Kidney (tissue), 14 donors: ENCODE measurements around the gene CD96. TPM values are rescaled to one million over a fixed set of nuclear protein-coding genes. Genes with fewer than 3 reads are reported as not detected.
"Not testable (repeated sequence)": the region's sequence is repeated elsewhere in the genome, so short reads cannot be mapped to it uniquely, and the experiment has no call there.

Experiments used
- DNase-seq, 5 donors: peaks; one replicate each; pipeline ENCODE4 v3.0.0-alpha.2; 2013 to 2020
- FAIRE-seq: peaks from 2 replicates; lab custom pipeline; 2012; peaks lifted over from hg19 to GRCh38; lab: Jason Lieb, UNC
- H3K27ac ChIP-seq, 2 donors: one replicate each; pipeline ENCODE4 v1.7.0; 2013; ENCODE audit warnings: low read depth in 2 of 2, low read length in 2 of 2, inconsistent platforms in 1 of 2
- H3K27me3 ChIP-seq: one replicate; pipeline ENCODE4 v1.7.1; 2013; ENCODE audit warnings: low read length, inconsistent platforms; ENCODE audit not compliant: control insufficient read depth, insufficient read depth
- H3K36me3 ChIP-seq, 3 donors: one replicate each; pipeline versions ENCODE4 v1.7.0 to v1.7.1; 2013; ENCODE audit warnings: low read length in 3 of 3, control low read depth in 1 of 3, inconsistent platforms in 1 of 3; ENCODE audit not compliant: insufficient read depth in 3 of 3, control insufficient read depth in 2 of 3
- H3K4me1 ChIP-seq, 3 donors: one replicate each; pipeline versions ENCODE4 v1.7.0 to v1.7.1; 2013; ENCODE audit warnings: low read length in 3 of 3, inconsistent platforms in 1 of 3, low read depth in 1 of 3; ENCODE audit not compliant: control insufficient read depth in 2 of 3, insufficient read depth in 2 of 3
- H3K4me3 ChIP-seq, 3 donors: one replicate each; pipeline versions ENCODE4 v1.7.0 to v1.8.1; 2013; ENCODE audit warnings: low read length in 3 of 3, control low read depth in 1 of 3, inconsistent platforms in 1 of 3
- H3K9ac ChIP-seq, 3 donors: one replicate each; pipeline versions ENCODE4 v1.7.0 to v1.7.1; 2013; ENCODE audit warnings: low read length in 3 of 3, control low read depth in 1 of 3, inconsistent platforms in 1 of 3
- H3K9me3 ChIP-seq, 3 donors: one replicate each; pipeline versions ENCODE4 v1.7.0 to v1.7.1; 2013; ENCODE audit warnings: low read length in 3 of 3, control low read depth in 1 of 3, inconsistent platforms in 1 of 3; ENCODE audit not compliant: control insufficient read depth in 2 of 3, insufficient read depth in 1 of 3
- CTCF ChIP-seq: IDR thresholded peaks from 3 replicates; pipeline ENCODE4 v1.5.1; 2012; ENCODE audit warnings: mild to moderate bottlenecking, moderate library complexity, borderline replicate concordance; ENCODE audit not compliant: insufficient read depth; ENCODE audit errors: extremely low read depth
- intact Hi-C: fragments of 100-400 bp; cut with DNase I; formaldehyde crosslinking; loops from one replicate; pipeline ENCODE4 v1.11.1; 2022
- polyA plus RNA-seq: library from polyadenylated mRNA; stranded (reverse); fragments of 350-450 nt; fragmentation: Illumina TruSeq; extraction: RNeasy Lipid Tissue Mini Kit (QIAGEN cat#74804); gene quantifications from one replicate; pipeline ENCODE4 v1.2.3, GENCODE V29; 2014; ENCODE audit warnings: low read depth, low replicate concordance; ENCODE audit not compliant: insufficient read depth
- total RNA-seq: library from RNA; stranded (reverse); fragmentation: NEBNext Ultra II Directional; extraction: Animal tissue kit (Norgen Biotek cat#: 25700); gene quantifications from one replicate; pipeline ENCODE4 v1.2.1, GENCODE V29; 2021
- donor health status: control.
- donor health status: control.
- donor health status: control.
- donor health status: control.
- donor health status: control.
- donor health status: DM: yes; HTN: yes; CAD: no.
- donor health status: Normal renal cell carcinoma (clear cell type).

CD96 gene
- total and polyA plus RNA-seq, 2 donors from 2014 or later: 0.09 to 9.5 TPM

GRCh38 chr3:111618945-111619344 lies 76.9 kb downstream of the CD96 start:
- no peak overlapping the region for H3K4me3 ChIP-seq
- H3K9ac ChIP-seq: no peak overlapping the region
- intact Hi-C loops: no loop called here
- no peaks in the 10 kb centered on the region for H3K36me3 ChIP-seq
- H3K9me3 ChIP-seq: no peaks in the 10 kb centered on the region
- no peaks in the 10 kb centered on the region for H3K4me1 ChIP-seq
- no peak for FAIRE-seq
- no peak for DNase-seq
- no peaks in the 10 kb centered on the region for H3K27me3 ChIP-seq
- TF ChIP-seq CTCF: no peak
- H3K27ac ChIP-seq: no peak overlapping the region

- intact Hi-C loops: no loop called here
- H3K9ac ChIP-seq: no peak overlapping the region
- H3K4me1 ChIP-seq: no peaks in the 10 kb centered on the region
- no peaks in the 10 kb centered on the region for H3K27me3 ChIP-seq
- H3K27ac ChIP-seq: no peak overlapping the region
- FAIRE-seq: no peak
- no peak for TF ChIP-seq CTCF
- H3K9me3 ChIP-seq: no peaks in the 10 kb centered on the region
- no peak for DNase-seq
- no peak overlapping the region for H3K4me3 ChIP-seq
- no peaks in the 10 kb centered on the region for H3K36me3 ChIP-seq
Measured at GRCh38 chr3:111619833-111620232, 77.8 kb downstream of the CD96 start.

GRCh38 chr3:111621535-111621934 lies 79.5 kb downstream of the CD96 start:
- Histone ChIP-seq H3K27me3 (no peaks in the 10 kb centered on the region), H3K27ac (no peak overlapping the region), H3K36me3 (no peaks in the 10 kb centered on the region), H3K4me1 (no peaks in the 10 kb centered on the region), H3K4me3 (no peak overlapping the region), H3K9me3 (no peaks in the 10 kb centered on the region), H3K9ac (no peak overlapping the region)
- no peak for FAIRE-seq
- intact Hi-C loops: no loop called here
- no peak for DNase-seq
- no peak for TF ChIP-seq CTCF

- H3K4me3 ChIP-seq: no peak overlapping the region
- no peak for DNase-seq
- H3K9me3 ChIP-seq: peaks cover 0 to 10% (median 0%) of the 10 kb centered on the region in 3 donors
- no peaks in the 10 kb centered on the region for H3K4me1 ChIP-seq
- no peaks in the 10 kb centered on the region for H3K36me3 ChIP-seq
- no peak for TF ChIP-seq CTCF
- no peak overlapping the region for H3K27ac ChIP-seq
- H3K27me3 ChIP-seq: no peaks in the 10 kb centered on the region
- FAIRE-seq: no peak
- no peak overlapping the region for H3K9ac ChIP-seq
- intact Hi-C loops: no loop called here
Measured at GRCh38 chr3:111627092-111627491, 85.1 kb downstream of the CD96 start.

- DNase-seq, FAIRE-seq, intact Hi-C loops, H3K4me1 ChIP-seq, H3K36me3 ChIP-seq, H3K27me3 ChIP-seq, H3K9ac ChIP-seq, H3K27ac ChIP-seq, H3K4me3 ChIP-seq: not testable (repeated sequence)
- peaks cover 0 to 10% (median 0%) of the 10 kb centered on the region in 3 donors for H3K9me3 ChIP-seq
Measured at GRCh38 chr3:111629018-111629417, 87.0 kb downstream of the CD96 start.
